Embryonic facial prominence (tissue), 1 donor: ENCODE data around the gene IFI27.

Experiments used
- DNase-seq: peaks from one replicate; pipeline ENCODE4 v3.0.0-alpha.2; 2016; ENCODE audit errors: extremely low spot score

IFI27 gene

DNA sequence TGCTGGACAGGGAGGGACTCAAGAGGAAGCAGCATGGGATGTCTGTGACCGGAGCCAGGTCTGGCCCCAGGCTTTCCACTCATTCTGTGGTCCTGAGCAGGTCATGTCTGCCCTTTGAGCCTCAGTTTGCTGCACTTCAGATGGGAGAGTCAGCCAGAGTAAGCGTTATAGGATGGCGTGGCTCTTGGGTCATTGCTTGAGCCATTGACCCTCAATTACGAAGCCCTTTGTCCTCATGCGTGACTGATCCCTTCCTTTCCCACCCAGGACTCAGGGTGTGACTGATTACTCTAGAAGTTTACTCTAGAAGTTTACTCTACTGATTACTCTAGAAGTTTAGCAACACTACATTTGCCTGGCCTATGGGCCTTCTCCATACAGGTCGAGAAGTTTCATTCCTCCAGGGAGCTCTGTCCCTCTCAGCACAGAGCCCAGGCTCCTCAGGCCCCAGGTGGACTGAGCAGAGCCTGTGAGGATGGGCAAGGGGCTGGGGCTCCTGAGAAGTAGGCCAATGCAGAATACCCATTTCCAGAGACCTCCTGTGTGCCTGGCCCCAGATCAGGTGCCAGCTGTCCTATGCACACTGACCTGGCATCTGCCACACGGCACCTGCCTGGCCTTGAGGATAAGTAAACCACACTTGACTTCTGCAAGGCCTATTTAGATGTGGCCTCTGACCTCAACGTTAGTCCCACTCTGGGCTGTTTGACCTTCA, 7.6 kb upstream of the IFI27 start:
- DNase-seq: no peak

DNA sequence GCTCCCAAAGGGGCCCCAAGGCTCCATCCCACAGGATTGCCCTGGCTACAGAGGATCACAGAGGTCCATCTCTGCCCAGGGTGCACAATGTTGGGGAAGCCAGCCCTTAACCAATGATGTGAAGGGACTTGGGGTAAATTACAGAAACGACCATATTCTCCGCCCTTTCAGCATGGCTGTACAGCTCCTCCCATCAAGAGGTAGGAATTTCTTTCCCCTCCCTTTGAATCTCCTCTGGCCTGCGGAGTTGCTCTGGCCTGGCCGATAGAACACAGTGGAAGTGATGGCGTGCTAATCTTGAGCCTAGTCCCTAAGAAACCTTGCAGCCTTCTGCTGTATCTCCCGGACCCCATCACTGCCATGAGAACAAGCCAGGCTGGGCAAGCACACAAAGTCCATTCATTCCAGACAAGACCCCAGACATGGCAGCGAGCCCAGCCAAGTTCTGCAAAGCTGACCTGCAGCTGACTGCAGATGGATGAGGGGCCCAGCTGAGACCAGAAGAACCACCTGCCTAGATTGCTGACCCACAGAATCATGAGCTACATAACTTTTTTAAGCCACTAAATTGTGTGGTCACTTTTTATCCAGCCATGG, 6.9 kb upstream of the IFI27 start:
- DNase-seq: no peak

DNA sequence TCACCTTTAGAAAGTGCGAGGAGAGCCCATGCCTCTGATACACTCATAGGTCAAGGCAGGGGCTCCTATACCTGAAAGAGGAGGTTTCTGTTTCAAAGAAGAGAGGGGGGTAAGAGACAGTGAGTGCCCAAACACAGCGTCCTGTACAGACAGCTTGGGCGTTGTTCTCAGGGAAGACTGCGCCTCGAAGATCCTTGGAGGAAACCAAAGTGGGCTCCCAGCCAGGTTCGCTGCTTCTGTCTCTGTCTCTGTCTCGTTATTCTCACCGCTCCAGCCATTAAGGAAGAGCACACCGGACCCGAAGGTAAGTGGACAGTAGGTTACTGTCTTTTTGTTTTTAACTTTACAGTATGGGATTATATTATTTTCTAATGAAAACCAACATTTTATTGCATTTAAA, 5.8 kb upstream of the IFI27 start:
- no peak for DNase-seq

DNA sequence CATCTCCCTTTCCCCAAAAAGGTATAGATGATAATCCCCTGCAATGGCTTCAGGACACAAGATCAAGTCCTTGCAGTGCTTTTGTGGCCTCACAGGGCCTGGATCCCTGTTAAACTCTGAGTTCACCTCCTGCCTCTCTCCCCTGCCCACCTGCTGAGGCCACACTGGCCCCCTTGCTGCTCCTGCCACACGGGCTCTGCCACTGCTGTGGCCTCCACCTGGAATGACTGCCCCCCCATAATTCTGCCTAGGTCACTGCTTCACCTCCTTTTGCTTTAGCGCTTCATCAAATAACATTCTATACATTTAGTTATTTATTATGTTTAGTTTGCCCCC, 653 bp upstream of the IFI27 start:
- no peak for DNase-seq

DNA sequence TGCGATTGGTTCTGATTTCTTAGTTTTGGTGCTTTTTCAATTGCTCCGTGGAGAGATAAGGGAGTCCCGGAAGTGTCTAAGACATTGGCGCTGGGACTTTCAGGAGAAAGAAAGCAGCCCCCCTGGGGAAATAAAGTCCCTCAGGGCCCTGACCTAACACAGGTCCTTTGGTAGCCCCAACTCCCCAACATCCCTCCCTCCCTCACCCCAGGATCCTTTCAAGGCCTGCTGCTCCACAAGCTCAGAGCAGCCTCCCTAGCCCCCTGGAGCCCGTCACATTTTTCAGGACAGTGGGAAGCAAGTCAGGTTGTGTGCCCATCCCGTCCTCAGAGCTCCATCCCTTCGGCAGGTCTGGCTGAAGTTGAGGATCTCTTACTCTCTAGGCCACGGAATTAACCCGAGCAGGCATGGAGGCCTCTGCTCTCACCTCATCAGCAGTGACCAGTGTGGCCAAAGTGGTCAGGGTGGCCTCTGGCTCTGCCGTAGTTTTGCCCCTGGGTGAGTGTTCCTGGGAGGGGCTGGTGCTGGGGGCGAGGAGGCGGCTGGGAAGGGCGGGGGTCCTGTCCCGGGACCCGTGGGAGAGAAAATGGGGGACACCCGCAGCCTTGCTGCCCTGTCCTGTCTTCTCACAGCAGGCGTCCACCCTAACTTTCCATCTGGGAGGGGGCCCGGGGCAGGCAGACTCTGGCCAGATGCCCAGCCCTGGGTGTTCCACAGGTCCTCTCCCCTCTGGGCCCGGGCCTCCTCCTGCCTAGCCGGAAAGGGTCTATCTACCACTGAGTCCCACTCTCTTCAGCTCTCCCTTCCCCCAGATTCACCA, 950 bp downstream of the IFI27 start:
- no peak for DNase-seq

DNA sequence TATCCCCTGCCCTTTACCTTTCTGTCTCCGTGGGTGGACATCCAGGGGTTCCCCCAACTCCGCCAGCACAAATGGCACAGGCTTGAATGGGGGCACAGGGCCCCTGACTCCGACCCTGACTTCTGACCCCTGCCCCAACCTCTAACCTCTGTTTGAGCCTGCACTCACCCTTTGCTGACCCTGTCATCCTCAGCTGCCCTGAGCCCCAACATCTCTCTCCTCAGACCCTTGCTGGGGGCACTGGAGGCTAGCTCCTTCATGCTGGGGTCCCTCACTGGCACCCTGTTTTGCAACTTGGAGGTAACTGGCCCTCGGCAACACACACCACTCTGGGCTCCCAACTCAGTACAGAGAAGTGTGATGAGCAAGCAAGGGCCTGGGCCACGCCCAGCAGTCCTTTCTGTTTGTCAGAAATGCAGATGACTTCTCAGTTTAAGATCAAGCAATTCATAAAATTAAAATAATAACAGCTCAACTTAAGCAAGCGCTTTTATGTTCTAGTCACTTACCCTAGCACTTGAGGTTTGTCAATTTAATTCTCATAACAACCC, 2.1 kb downstream of the IFI27 start:
- DNase-seq: no peak

DNA sequence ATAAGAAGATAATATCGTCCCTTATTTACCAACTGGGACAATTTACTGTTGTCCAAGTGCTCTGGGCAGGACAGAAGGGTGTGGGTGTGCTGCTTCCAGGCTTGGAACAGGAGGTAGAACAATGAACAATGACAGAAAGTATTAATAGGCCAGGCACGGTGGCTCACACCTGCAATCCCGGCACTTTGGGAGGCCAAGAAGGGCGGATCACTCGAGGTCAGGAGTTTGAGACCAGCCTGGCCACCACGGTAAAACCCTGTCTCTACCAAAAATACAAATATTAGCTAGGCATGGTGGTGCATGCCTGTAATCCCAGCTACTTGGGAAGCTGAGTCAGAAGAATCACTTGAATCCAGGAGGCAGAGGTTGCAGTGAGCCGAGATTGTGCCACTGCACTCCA, 2.5 kb downstream of the IFI27 start:
- no peak for DNase-seq

DNA sequence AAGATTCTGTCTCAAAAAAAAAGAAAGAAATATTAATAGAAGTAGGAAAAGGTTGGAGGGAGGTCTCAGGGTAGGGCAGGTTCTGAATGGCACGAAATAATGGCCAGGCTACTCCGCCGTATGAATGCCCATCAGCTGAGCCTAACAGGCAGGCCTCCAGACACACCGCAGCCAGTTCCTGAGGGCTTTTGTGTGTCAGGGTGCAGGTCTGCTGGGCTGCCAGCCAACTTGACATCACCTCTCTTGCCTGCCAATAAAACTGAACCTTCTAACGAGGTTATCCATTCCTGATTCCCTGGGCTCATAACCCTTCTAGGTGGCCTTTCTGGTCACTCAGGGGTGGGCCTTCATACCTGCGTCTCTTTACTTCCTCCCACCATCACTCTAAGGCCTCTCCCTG, 3.0 kb downstream of the IFI27 start:
- no peak for DNase-seq

DNA sequence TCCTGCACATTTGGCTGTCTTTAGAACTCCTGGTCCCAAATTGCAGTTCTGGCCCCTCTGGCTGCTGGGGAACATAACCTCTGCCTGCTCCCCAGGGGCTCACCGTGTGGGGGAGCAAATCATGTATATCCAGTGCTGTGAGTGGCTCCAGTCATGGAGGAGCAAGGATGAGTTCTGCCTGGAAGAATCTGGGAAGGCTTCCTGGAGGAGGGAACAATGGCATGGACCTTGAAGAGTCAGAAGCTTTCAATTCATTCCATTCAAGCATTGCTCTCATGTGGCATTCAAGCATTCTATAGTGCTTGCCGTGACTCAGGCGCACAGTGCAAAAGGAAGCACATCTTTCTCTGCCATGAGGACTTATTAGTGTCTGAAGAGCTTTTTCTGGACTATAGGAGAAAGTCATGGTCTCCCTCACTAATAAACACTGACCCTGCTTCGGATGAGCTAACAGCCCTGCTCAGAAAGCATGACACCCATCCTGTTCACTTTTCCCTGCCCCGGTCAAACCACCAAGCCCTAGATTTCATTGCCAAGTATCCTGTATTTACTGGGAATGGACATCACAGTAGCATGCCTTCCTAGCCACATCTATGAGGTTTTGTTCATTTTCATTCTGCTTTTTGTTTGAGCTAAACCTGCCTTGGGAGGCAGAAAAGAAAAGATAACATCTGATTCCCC, 3.5 kb downstream of the IFI27 start:
- no peak for DNase-seq

DNA sequence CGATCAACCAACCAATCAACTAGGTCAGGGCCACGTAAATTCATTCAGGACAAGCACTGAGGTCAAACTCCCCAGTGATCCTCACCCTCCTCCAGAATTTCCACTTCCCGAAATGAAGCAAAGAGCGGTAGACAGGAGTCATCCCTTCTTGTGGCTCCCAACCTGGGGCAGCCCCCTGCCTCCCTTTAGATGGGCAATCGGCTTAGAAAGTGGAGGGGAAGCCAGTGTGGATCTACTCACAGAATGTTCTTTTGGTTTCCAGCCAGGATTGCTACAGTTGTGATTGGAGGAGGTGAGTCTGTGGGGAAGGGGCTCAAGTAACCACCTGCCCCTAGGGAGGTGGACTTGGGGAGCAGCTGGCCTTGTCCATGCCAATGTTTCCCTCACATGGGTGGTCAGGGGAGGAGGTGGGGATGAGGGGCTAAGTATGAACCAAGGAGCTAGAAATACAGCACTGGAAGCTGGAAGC, 4.1 kb downstream of the IFI27 start:
- DNase-seq: no peak

DNA sequence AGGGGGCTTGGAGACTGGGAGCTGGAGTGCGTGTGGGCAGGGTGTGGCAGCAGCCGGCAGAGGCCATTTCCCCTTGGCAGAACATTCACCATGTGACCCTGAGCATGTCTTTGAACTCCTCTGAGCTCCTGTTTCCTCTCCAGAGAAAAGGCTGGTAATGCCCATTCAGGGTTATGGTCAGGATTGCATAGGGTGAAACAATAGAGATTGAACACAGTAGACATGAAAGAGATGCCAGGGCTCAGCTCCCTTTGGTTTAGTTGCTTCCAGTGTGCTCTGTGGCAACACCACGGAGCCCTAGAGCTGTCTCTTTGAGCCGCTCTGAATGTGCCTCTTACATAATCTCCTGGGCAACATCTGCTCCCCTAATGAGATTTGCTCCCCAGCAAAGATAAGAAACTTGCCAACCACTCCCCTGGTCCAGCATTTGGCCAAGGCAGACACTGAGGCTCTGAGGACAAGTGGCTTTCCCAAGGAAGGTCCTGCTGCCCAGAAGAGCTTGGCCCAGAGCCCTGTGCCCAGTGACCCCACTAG, 4.6 kb downstream of the IFI27 start:
- no peak for DNase-seq

DNA sequence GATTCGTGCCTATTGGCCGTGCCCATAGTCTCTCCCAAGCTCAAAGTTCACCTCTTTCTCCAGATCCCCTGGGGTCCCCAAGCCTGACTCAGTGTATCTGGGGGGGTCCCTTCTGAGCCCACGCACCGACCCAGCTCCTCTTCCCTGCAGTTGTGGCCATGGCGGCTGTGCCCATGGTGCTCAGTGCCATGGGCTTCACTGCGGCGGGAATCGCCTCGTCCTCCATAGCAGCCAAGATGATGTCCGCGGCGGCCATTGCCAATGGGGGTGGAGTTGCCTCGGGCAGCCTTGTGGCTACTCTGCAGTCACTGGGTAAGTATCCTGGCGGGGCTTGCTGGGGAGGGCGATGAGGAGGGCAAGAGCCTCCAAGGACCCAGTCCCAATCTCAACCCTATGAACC, 5.1 kb downstream of the IFI27 start:
- no peak for DNase-seq

DNA sequence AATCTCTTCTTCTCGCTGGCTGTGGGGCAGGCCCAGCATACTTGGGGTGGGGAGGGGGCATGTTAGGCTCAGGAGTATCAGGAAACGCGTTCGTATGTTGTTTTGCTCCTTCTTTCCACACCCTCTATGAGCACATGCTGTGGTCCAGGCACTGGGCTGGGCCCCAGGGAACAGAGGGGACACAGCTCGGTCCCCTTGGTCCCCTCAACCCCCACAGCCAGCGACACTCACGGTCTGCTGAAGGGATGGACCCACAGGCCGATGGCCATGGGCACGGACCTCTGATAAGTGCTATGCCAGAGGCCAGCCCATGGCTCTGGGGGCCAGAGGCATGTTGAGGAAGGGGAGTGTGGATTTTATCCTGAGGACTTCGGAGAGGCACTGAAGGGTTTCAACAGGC, 6.2 kb downstream of the IFI27 start:
- DNase-seq: no peak

DNA sequence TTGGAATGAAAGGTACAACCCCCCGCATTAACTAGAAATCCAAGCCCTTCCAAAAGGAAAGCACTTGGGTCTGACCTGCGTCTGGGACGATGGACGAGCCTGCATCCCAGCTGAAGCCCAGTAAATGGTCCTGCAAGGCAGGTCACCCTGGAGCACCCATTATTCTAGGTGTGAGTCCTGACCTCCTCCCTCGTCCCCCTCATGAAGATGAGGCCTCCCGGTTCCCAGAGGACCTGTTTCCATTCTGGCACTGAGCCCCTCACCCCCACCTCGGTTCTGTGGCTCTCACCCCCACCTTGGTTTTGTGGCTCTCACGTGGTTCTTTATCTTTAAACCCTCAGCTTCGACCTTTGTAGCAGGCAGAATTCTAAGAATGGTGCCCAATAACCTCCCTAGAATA, 7.3 kb downstream of the IFI27 start:
- DNase-seq: no peak

DNA sequence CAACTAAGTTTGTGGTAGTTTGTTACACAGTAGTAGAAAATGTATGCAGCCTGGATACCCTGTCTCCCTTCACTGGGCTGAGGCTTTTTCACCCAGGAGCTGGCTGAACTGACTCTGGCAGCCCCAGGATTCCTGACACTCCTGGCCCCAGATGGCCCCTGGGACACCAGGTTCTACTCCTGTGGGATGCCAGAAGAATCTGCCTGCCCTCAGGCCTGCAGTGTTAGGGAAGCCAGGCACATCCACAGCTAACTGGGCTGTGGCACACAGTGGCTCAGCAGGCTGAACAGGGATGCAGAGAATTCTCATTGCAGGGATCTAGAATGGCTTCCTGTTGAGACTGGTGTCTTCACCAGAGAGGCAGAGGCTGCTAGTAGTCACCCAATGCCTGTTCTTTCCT, 8.5 kb downstream of the IFI27 start:
- no peak for DNase-seq

DNA sequence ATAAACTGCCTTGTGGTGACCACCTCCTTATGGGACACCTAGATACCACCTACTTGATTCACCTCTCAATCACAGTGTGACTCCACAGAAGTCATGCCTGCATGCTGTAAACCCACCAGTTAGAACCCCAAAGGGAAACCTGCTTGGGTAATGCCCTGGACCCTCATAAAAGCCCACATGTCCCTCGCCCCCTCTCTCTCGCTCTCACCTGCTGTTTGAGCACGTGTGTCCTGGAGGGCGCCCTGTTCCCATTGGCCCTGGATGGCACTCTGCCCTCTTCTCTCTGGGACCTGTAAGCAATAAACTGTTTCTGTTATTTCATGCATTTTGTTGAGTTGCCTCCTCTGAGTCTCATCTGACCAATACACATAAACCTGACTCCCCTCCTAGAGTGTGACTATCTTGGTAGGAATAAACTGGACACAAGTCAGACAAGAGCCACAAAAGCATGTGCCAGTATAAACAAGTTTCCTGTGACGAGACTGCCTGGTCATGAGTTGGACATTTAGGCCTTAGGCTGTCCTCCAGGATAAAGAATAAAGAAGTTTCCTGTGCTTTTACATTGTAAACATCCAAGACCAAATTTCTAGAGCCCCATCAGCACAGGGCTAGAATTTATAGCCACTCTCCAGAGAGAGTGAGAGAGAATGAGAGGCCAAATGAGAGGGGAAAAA, 10.3 kb downstream of the IFI27 start:
- DNase-seq: no peak

DNA sequence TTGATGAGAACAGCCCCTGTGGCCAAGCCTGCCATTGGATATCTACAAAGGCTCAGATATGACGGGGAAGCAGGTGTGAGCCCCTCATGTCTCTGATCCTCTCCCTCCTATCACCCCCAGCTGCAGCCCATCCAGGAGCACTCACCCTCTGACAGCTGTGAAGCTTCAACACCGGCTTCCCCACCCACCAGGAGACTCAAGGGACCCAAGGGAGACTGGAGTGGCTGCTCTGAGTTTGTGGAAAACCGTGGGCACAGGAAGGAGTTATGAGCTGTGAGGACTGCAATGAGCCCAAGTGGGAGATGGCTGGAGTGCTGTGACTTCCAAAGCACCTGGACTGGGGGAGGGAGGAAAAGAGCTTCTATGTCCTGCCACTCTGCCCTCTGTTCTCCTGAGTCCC, 10.9 kb downstream of the IFI27 start:
- no peak for DNase-seq

DNA sequence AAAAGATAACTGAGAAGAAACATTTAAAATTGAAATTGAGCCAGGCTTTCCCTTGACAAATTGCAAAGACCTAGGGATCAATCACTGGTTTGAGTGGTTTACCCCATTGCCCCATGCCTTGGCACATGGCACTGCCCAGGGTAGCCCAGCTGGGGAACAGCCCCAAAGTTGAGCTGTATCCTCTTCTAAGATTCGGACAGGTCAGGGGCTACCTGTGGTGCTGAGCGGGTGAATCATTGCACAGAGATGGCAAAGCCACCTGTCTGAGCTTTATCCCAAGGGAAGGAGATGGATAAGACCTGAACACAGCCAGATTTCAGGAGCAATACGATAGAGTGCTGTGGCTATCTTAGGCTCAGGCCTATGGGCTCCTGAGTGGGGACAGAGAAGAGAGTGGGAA, 11.9 kb downstream of the IFI27 start:
- no peak for DNase-seq

DNA sequence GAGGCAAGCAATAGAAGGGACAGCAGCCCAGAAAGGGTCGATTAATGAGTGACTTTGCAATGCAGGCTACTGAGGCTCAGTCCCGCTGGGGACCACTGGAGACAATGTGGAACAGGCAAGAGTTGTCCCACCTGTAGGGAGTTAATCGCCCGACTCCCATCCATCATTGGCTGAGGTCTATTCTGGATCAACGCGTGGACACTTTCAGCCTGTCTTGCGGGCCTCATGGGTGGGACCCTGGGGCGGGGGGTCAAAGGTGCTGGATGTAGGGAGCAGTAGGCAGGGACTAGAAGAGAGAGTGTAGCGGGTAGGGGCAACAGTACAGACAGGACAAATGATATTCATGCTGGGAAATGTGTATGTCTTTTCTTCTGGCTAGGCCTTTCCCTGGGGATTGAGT, 12.8 kb downstream of the IFI27 start:
- no peak for DNase-seq

DNA sequence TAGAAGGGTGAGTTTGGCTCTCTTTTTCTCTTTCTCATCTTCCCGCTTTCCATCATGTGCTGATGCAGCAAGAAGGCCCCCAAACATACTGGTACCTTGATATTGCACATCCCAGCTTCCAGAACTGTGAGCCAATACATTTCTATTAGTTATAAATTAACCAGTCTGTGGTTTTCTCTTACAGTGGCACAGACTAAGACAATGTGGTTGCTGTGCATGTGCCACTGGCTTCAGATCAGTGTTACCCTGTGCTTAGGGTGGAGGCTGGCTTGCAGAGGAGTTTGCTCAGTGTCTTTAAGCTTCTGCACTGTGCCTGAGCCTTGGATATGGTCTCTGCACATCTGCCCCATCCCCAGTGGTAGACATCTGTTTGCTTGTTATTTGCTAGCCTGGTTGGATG, 13.3 kb downstream of the IFI27 start:
- no peak for DNase-seq

DNA sequence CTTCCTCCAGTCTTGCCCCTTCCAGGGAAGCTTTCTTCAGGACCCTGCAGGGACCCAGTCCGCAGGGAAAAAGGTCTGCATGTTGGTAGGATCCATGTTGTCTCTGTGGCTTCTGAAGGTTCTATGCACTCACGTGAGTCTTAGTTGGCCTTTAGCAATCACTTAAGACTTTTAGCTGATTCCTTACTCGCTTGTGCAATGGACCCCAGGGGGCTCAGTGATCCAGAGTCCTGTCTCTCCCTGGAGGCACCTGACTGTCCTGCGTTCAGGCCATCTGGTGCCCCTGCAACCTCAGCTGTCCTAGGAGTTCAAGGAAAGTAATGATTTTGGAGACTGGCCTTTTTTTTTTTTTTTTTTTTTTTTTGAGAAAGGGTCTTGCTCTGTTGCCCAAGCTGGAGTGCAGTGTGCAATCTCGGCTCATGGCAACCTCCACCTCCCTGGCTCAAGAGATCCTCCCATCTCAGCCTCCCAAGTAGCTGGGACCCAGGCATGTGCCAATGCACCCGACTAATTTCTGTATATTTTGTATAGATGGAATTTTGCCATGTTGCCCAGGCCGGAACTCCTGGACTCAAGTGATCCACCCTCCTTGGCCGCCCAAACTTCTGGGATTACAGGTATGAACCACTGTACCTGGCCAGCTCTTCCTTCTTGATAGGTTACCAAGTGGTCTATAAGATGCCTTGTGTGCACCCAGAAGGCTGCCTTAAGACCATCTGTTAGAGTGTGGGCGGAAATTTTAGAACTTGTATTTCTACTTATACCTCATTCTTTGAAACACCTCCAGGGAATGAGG, 14.2 kb downstream of the IFI27 start:
- DNase-seq: no peak
